Keratinocyte (primary cell): Measurements from ENCODE around the gene TRIM66.

Experiments used
- EZH2 ChIP-seq: IDR thresholded peaks from one replicate; pipeline ENCODE4 v1.6.1; 2012; ENCODE audit warnings: inconsistent platforms, mild to moderate bottlenecking, low read length, moderate library complexity
- TF ChIP-seq, protein P1 (sequence below), 3 experiments: IDR thresholded peaks in 1 of 3; conservative IDR thresholded peaks in 1 of 3; optimal IDR thresholded peaks in 1 of 3; 2 replicates in 2 of 3; 3 replicates in 1 of 3; pipeline versions ENCODE3 to v1.5.1; 2011; ENCODE audit warnings: low read length in 3 of 3, mild to moderate bottlenecking in 3 of 3, moderate library complexity in 2 of 3, control low read depth in 1 of 3, inconsistent platforms in 1 of 3; ENCODE audit not compliant: insufficient read depth in 2 of 3; ENCODE audit errors: extremely low read depth in 1 of 3

DNA sequence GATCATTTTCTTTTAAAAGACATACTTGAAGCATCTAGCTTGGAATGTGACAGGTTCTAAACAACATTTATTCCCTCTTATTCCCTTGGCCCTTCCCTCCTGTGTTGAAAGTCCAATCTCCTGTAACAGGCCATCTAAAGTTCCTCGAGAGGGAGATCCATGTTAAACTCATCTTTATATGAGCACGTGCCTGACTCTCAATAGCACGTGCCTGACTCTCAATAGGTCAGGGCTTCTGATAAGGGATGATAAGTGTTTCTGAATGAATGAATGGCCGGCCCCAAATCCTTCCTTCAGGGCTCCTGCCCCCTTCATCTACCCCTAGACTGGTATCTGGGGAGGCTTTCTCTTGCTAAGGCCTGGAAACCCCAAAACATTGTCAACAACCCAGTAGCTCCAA, 27.3 kb upstream of the TRIM66 start:
- no peak for TF ChIP-seq EZH2
- TF ChIP-seq, protein P1, sequence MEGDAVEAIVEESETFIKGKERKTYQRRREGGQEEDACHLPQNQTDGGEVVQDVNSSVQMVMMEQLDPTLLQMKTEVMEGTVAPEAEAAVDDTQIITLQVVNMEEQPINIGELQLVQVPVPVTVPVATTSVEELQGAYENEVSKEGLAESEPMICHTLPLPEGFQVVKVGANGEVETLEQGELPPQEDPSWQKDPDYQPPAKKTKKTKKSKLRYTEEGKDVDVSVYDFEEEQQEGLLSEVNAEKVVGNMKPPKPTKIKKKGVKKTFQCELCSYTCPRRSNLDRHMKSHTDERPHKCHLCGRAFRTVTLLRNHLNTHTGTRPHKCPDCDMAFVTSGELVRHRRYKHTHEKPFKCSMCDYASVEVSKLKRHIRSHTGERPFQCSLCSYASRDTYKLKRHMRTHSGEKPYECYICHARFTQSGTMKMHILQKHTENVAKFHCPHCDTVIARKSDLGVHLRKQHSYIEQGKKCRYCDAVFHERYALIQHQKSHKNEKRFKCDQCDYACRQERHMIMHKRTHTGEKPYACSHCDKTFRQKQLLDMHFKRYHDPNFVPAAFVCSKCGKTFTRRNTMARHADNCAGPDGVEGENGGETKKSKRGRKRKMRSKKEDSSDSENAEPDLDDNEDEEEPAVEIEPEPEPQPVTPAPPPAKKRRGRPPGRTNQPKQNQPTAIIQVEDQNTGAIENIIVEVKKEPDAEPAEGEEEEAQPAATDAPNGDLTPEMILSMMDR (optimal IDR thresholded peaks at IDR 0.05 in 1 of 3, IDR thresholded peaks at IDR 0.05 in 1 of 3, conservative IDR thresholded peaks at IDR 0.05 in 1 of 3; ENCODE audit: extremely low read depth in 1 of 3, insufficient read depth in 2 of 3, low read length in 3 of 3): no peak
